ENCODE data around the gene SFRP5.

DNA sequence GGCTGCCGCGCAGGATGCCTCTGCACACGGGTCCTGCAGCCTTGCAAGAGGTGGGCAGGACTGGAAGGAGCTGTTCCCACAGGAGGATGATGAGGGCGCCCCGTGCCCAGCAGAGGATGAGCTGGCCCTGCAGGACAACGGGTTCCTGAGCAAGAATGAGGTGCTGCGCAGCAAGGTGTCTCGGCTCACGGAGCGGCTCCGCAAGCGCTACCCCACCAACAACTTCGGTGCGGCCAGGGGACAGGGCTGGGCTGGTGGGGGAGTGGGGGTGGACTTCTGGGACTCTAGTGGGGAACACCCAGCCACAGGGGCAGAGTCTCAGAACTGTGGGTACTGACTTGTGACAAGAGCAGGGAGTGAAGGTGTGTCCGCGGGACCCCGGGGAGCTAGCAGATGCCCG, 18.8 kb downstream of the SFRP5 start:
- TF ChIP-seq, protein P1, sequence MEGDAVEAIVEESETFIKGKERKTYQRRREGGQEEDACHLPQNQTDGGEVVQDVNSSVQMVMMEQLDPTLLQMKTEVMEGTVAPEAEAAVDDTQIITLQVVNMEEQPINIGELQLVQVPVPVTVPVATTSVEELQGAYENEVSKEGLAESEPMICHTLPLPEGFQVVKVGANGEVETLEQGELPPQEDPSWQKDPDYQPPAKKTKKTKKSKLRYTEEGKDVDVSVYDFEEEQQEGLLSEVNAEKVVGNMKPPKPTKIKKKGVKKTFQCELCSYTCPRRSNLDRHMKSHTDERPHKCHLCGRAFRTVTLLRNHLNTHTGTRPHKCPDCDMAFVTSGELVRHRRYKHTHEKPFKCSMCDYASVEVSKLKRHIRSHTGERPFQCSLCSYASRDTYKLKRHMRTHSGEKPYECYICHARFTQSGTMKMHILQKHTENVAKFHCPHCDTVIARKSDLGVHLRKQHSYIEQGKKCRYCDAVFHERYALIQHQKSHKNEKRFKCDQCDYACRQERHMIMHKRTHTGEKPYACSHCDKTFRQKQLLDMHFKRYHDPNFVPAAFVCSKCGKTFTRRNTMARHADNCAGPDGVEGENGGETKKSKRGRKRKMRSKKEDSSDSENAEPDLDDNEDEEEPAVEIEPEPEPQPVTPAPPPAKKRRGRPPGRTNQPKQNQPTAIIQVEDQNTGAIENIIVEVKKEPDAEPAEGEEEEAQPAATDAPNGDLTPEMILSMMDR (IDR thresholded peaks at IDR 0.05) = no peak
- no peak for TF ChIP-seq ZFX (IDR thresholded peaks at IDR 0.05; ENCODE audit: borderline replicate concordance)

Measured in 22Rv1 (cell line).